ENCODE results near the gene PIK3CD.
"Not testable (repeated sequence)": the region's sequence is repeated elsewhere in the genome, so short reads cannot be mapped to it uniquely, and the experiment has no call there.

Gene PIK3CD

GRCh38 chr1:9736241-9736640 lies 84.7 kb downstream of the PIK3CD start:
- DNase-seq (ENCODE audit: low read depth): no peak

- DNase-seq (ENCODE audit: low read depth): no peak
Measured at GRCh38 chr1:9737057-9737456, 85.5 kb downstream of the PIK3CD start.

- DNase-seq (ENCODE audit: low read depth): no peak
Measured at GRCh38 chr1:9737671-9738070, 86.1 kb downstream of the PIK3CD start.

GRCh38 chr1:9744106-9744799 lies 92.7 kb downstream of the PIK3CD start:
- DNase-seq (ENCODE audit: low read depth): no peak

GRCh38 chr1:9746211-9746610 lies 94.7 kb downstream of the PIK3CD start:
- no peak for DNase-seq (ENCODE audit: low read depth)

- no peak for DNase-seq (ENCODE audit: low read depth)
Measured at GRCh38 chr1:9746651-9747050, 95.1 kb downstream of the PIK3CD start.

GRCh38 chr1:9748391-9748790 lies 96.9 kb downstream of the PIK3CD start:
- not testable (repeated sequence) for DNase-seq (ENCODE audit: low read depth)

- DNase-seq (ENCODE audit: low read depth): no peak
Measured at GRCh38 chr1:9749361-9749760, 97.8 kb downstream of the PIK3CD start.

GRCh38 chr1:9751971-9752370 lies 100.4 kb downstream of the PIK3CD start:
- no peak for DNase-seq (ENCODE audit: low read depth)

GRCh38 chr1:9753121-9753531 lies 101.6 kb downstream of the PIK3CD start:
- no peak for DNase-seq (ENCODE audit: low read depth)

- no peak for DNase-seq (ENCODE audit: low read depth)
Measured at GRCh38 chr1:9755441-9755995, 104.0 kb downstream of the PIK3CD start.

GRCh38 chr1:9758559-9759121 lies 107.1 kb downstream of the PIK3CD start:
- DNase-seq (ENCODE audit: low read depth): no peak

- DNase-seq (ENCODE audit: low read depth): no peak
Measured at GRCh38 chr1:9759939-9760338, 108.4 kb downstream of the PIK3CD start.

GRCh38 chr1:9760824-9761223 lies 109.3 kb downstream of the PIK3CD start:
- no peak for DNase-seq (ENCODE audit: low read depth)

GRCh38 chr1:9761855-9762254 lies 110.3 kb downstream of the PIK3CD start:
- DNase-seq (ENCODE audit: low read depth): no peak

- DNase-seq (ENCODE audit: low read depth): not testable (repeated sequence)
Measured at GRCh38 chr1:9762446-9762845, 110.9 kb downstream of the PIK3CD start.

GRCh38 chr1:9763914-9764313 lies 112.4 kb downstream of the PIK3CD start:
- DNase-seq (ENCODE audit: low read depth): no peak

- no peak for DNase-seq (ENCODE audit: low read depth)
Measured at GRCh38 chr1:9764550-9764949, 113.0 kb downstream of the PIK3CD start.

- no peak for DNase-seq (ENCODE audit: low read depth)
Measured at GRCh38 chr1:9766759-9767442, 115.4 kb downstream of the PIK3CD start.

GRCh38 chr1:9767964-9768668 lies 116.6 kb downstream of the PIK3CD start:
- no peak for DNase-seq (ENCODE audit: low read depth)

- no peak for DNase-seq (ENCODE audit: low read depth)
Measured at GRCh38 chr1:9768983-9769382, 117.5 kb downstream of the PIK3CD start.

GRCh38 chr1:9770298-9770697 lies 118.8 kb downstream of the PIK3CD start:
- no peak for DNase-seq (ENCODE audit: low read depth)
